VCaP (cell line): ENCODE measurements around the gene C1QTNF6.

Source experiments
- H3K27ac ChIP-seq: fragments of 450-650 bp; 2 replicates; pipeline ENCODE4 v1.5.1; 2017
- TF ChIP-seq, protein P1 (sequence below): fragments of 450-650 bp; conservative IDR thresholded peaks from 2 replicates; pipeline ENCODE4 v1.5.1; 2017; ENCODE audit warnings: mild to moderate bottlenecking, moderate library complexity

Gene C1QTNF6

DNA sequence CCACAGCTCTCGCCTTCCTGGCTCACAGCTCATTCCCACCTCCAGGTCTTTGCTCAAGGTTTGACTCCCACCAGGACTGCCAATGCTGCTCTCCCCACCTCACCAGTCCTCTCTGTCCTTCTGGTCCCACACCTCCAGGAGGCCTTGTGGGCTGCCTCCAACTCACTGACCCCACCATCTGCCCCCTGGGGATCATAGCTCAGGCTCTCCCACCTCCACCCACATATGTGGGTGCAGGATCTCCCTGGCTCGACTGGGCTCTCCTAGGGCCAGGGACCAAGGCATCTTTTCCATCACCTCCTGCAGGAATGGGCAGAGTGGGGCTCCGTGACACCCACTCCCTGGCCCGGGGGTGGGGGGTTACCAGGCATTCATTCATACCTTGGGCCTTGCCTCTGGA is 38.0 kb upstream of the C1QTNF6 start:
- no peak overlapping the region for H3K27ac ChIP-seq

DNA sequence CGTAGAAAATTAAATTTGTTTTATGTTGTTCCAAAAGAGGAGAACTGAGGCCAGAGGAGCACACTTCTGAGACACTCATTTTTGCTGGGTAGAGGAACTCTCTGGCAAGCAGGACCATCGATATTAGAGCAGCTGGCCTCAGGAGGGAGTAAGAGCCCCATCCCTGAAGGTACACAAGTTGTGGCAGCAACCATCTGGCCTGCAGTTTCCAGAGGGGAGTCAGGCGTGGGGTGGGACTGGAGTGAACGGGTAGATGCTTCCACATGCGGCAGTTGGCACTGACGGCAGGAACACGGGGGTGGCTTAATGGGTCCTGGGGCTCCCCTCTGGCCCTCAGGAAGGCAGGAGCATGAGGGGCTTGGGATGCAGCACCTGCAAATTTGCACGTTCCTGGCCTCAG is 37.4 kb upstream of the C1QTNF6 start:
- TF ChIP-seq, protein P1, sequence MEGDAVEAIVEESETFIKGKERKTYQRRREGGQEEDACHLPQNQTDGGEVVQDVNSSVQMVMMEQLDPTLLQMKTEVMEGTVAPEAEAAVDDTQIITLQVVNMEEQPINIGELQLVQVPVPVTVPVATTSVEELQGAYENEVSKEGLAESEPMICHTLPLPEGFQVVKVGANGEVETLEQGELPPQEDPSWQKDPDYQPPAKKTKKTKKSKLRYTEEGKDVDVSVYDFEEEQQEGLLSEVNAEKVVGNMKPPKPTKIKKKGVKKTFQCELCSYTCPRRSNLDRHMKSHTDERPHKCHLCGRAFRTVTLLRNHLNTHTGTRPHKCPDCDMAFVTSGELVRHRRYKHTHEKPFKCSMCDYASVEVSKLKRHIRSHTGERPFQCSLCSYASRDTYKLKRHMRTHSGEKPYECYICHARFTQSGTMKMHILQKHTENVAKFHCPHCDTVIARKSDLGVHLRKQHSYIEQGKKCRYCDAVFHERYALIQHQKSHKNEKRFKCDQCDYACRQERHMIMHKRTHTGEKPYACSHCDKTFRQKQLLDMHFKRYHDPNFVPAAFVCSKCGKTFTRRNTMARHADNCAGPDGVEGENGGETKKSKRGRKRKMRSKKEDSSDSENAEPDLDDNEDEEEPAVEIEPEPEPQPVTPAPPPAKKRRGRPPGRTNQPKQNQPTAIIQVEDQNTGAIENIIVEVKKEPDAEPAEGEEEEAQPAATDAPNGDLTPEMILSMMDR, result no peak
- H3K27ac ChIP-seq, result no peak overlapping the region

More for the DNA sequence above, 38.0 kb upstream of the C1QTNF6 start:
- TF ChIP-seq, protein P1, result no peak

DNA sequence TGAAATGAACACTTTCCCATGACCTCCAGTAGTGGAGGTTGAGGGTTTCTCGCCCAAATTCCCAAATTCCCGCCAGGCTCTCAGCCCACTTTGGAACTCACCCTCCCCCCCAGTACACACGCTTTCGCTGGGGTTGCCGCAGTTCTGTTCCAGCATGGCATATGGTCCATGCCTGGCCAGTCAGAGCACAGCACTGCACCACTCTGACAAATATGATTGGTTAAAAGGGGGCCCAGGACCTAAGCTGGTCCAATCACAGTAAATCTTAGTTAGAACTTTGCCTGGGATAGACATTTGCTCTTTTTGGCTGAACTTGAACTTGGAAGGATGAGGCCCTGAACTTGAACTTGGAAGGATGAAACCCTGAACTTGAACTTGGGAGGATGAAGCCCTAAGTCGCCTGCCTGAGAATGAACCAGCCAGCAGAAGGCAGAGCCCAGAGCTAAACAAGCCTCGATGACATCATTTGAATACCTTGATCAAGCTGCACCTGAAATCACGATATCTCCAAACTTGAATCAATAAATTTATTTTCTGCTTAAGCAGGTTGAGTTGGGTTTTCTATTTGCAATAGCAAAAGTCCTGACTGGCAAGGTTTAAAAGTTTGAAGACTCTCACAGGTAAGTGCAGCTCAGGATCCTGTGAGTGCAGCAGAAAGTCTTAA is 36.8 kb upstream of the C1QTNF6 start:
- TF ChIP-seq, protein P1, result no peak
- no peak overlapping the region for H3K27ac ChIP-seq

DNA sequence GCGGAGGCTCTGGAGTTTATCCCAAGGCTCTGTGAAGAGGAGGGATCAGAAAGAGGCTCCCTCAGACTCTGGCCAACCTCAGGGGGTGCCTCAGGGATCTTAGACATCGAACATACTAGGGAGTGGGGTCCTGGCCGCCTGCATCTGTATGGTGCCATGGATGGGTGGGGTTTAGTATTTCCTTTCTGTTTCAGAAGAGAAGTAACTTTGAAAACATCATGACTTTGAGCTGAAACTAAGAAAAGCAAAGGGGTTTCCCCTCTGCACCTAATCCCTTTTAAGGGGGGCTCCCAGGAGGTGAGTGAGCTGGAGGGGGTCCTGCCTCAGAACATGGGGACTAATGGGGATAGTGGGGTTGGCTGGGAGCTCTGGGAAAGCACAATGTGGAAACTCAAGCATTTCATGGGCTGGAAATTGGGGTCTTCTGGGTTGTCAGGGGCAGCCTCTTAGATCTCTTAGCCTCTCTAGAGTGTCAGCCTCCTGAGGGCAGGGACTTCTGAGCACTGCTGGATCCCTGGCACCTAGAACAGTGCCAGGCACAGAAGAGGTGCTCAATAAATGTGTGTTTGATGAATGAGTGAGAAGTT is 36.0 kb upstream of the C1QTNF6 start:
- TF ChIP-seq, protein P1, result no peak
- no peak overlapping the region for H3K27ac ChIP-seq

DNA sequence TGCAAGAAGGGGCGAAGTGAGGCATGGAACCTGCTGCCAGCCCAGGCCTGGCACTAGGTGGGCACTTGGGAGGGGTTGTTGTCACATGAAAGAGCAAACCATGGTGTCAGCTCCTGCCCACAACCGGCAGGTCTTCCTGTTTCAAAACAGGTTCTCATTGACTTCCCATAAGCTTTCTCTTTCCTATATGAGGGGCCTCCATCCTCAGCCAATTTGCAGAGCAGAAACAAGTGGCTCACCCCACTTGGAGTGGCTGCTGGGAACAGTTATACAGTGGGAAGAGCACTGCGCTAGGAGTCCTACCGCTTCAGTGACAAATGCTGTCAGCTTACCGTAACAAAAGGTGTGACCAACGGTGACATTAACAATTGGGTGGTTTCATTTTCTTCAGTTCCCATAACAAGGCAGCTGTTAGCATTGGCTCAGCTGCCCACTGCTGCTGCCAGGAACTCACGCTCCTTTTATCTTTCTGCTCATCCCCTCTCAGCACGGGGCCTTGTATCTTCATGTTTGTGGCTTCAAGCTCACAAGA is 34.5 kb upstream of the C1QTNF6 start:
- TF ChIP-seq, protein P1, result no peak
- no peak overlapping the region for H3K27ac ChIP-seq

DNA sequence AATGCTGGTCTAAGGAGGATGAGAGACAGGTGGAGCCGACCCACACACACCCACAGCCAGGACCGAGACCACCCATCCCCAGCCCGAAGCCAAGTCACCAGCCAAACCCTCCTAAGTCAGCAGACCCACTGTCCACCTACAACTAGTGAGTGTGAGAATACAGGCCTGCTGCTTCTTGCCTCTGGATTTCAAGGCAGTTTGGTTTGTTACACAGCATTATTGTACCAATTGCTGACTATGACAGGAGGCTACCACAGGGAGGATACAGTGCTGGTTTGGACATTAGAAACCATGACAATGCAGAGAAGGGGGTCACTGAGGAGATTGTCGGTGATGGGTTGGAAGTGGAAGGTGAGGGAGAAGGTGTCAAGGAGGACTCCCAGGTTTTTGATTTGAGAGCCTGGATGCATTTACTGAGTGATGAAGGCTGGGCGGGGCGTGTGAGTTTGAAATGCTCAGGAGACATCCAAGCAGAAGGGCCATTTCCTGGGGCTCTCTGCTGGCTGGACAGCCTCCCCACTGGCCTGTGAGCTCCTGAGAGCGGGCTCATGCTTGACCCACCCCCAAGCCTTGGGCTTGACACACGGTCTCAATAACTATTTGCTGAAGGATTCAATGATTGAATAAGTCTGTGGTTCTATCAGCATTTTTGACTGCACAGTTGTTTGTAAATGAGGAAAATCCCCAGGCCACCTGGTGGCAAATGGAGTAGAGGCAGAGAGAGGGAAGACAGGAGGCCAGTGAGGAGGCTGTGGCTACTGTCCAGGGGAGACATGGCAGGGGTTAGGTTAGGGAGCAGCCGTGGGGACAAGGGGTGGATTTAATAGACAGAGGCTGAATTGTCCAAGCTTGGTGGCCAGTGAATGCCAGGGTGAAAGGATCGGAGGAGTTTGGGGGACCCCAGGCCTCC is 33.6 kb upstream of the C1QTNF6 start:
- H3K27ac ChIP-seq, result no peak overlapping the region
- TF ChIP-seq, protein P1, result no peak

DNA sequence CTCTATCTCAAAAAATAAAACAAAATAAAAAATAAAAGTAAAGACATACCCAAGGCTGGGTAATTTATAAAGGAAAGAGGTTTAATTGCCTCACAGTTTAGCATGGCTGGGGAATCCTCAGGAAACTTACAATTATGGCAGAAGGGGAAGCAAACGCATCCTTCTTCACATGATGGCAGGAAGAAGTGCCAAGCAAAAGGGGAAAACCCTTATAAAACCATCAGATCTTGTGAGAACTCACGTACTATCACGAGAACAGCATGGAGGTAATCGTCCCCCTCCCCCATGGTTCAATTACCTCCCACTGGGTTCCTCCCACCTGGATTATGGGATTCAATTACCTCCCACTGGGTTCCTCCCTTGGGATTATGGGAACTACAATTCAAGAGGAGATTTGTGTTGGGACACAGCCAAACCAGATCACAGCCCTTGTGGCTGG is 32.5 kb upstream of the C1QTNF6 start:
- no peak overlapping the region for H3K27ac ChIP-seq
- TF ChIP-seq, protein P1, result no peak
